HEK293 (cell line): ENCODE results near the gene OPN1MW.
"Not testable (repeated sequence)": the region's sequence is repeated elsewhere in the genome, so short reads cannot be mapped to it uniquely, and the experiment has no call there.

Experiments used
- CTCF ChIP-seq: fragments of 450-650 bp; formaldehyde crosslinking; IDR thresholded peaks from 2 replicates; pipeline ENCODE4 v1.5.1; 2016; ENCODE audit warnings: missing biosample characterization, missing genetic modification characterization
- ELK4 ChIP-seq: IDR thresholded peaks from 2 replicates; pipeline ENCODE4 v1.6.1; 2011; ENCODE audit warnings: mild to moderate bottlenecking, low read depth, low read length, borderline replicate concordance
- ZFP3 ChIP-seq: fragments of 450-650 bp; formaldehyde crosslinking; IDR thresholded peaks from 2 replicates; pipeline ENCODE4 v1.5.1; 2016; ENCODE audit warnings: low read depth, missing biosample characterization, missing genetic modification characterization
- ZNF23 ChIP-seq: fragments of 450-650 bp; formaldehyde crosslinking; IDR thresholded peaks from 2 replicates; pipeline ENCODE4 v1.5.1; 2016; ENCODE audit warnings: missing biosample characterization, missing genetic modification characterization, borderline replicate concordance
- ZNF791 ChIP-seq: fragments of 450-650 bp; formaldehyde crosslinking; IDR thresholded peaks from 2 replicates; pipeline ENCODE4 v1.5.1; 2016; ENCODE audit warnings: missing biosample characterization, missing genetic modification characterization

- TF ChIP-seq ZNF23 (tag by site-specific recombination); CTCF (tag by site-specific recombination); ZFP3 (tag by site-specific recombination); ELK4; ZNF791 (tag by site-specific recombination): not testable (repeated sequence)
Measured at GRCh38 chrX:154194316-154194715, 11.9 kb downstream of the OPN1MW start.
